ENCODE results near the gene FOXO3. TPM values are rescaled to one million over a fixed set of nuclear protein-coding genes. Genes with fewer than 3 reads are reported as not detected.

FOXO3 gene
- total RNA-seq, 1 experiment from 2014 or later = 22.1 TPM

DNA sequence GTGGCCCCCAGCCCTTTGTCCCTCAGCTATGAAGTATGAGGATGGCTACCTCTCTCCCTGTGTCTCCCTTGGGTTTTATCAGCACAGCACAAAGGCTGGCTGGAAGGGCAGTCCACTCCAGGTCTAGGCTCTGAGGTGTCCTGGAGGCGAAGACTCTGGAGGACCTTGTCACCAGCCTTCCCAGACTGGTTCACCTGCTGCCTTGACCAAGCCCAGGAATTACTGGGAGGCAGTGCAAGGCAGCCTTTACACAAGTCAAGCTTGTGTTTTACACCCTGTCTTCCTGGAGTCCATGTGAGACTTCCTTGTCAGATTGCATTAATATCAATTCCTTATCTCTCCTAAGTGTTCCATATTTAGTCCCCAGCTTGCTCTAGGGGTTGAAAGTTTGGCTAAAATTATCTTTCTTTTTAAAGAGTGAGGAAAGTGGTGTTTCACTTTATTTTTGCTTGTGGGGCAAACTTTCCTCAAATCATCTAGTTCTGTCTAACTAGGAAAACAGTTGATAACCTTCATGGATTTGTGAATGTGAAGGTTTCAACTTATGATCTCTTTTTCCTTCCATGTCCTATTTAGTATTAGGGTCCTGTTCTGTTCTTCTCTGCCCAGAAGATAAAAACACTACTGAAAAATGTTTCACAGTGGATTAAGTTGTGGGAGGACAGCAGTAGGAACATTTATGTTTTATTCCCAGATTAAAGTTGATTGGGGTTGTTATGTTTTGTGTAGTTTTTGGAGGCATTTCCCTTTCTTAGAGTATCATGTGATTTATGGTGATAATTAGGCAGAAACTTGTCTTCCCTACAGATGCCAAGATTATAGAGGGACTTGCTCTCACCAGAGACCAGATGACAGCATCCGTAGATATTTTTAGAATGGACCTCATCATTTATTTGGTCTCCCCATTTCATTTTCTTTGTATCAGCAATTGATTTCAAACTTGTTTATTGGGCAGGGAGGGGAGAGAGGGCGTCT, 114.8 kb downstream of the FOXO3 start:
- Histone ChIP-seq H2BK20ac (ENCODE audit: low read depth, low read length, poor library complexity, severe bottlenecking) (no peak overlapping the region), H3K56ac (ENCODE audit: insufficient read length, low read depth, low read length) (no peak overlapping the region), H3K4me2 (ENCODE audit: insufficient read depth, insufficient read length, low read length) (no peak overlapping the region), H3K9me3 (ENCODE audit: control insufficient read depth, low read depth, low read length) (no peaks in the 10 kb centered on the region), H3K27me3 (ENCODE audit: insufficient read depth, low read length) (no peaks in the 10 kb centered on the region), H3T11ph (ENCODE audit: low read length) (no peak overlapping the region), H3K14ac (ENCODE audit: insufficient read depth, low read length) (no peak overlapping the region), H4K8ac (replicated peaks; ENCODE audit: insufficient read length, low read depth, low read length) (no peak overlapping the region), H4K91ac (ENCODE audit: insufficient read length, low read depth, low read length) (no peak overlapping the region), H2BK5ac (ENCODE audit: insufficient read length, low read length) (no peak overlapping the region), H2AK5ac (ENCODE audit: insufficient read length, low read length) (no peak overlapping the region), H4K5ac (ENCODE audit: insufficient read length, low read depth, low read length) (no peak overlapping the region), H3K4ac (ENCODE audit: low read depth, low read length) (no peak overlapping the region), H3K4me1 (ENCODE audit: insufficient read depth, low read length) (peaks cover 5% of the 10 kb centered on the region; the same call in 1 of the 2 replicates), H2BK120ac (ENCODE audit: low read depth, low read length, poor library complexity, severe bottlenecking) (no peak overlapping the region), H3K79me2 (ENCODE audit: insufficient read depth, low read length) (peaks cover 2% of the 10 kb centered on the region; the same call in 1 of the 2 replicates), H3K79me1 (ENCODE audit: insufficient read depth, low read depth, low read length, poor library complexity, severe bottlenecking) (no peaks in the 10 kb centered on the region), H2BK12ac (ENCODE audit: insufficient read length, low read depth, low read length) (no peak overlapping the region), H2AFZ (ENCODE audit: low read length) (no peak overlapping the region), H3K18ac (ENCODE audit: insufficient read length, low read depth, low read length) (no peak overlapping the region), H3K23ac (ENCODE audit: insufficient read length, low read depth, low read length) (no peak overlapping the region), H2BK15ac (ENCODE audit: low read depth, low read length) (no peak overlapping the region), H3K23me2 (ENCODE audit: insufficient read length, low read depth, low read length, poor library complexity, severe bottlenecking) (no peaks in the 10 kb centered on the region), H3K27ac (ENCODE audit: insufficient read length, low read depth, low read length) (no peak overlapping the region), H4K20me1 (ENCODE audit: control insufficient read depth, insufficient read depth, insufficient read length) (no peaks in the 10 kb centered on the region), H3K9ac (ENCODE audit: extremely low read depth, insufficient read length, low read length) (no peak overlapping the region)
- DNase-seq = no peak
- Mint-ChIP-seq H3K36me3 (ENCODE audit: insufficient read depth in 1 of 3, low read depth in 3 of 3) (peaks cover under 1 to 2% (median 2%) of the 10 kb centered on the region in 3 experiments; a peak in 4 of 7 replicates), H3K4me1 (peaks cover 31 to 45% of the 10 kb centered on the region in 2 experiments), H3K4me3 (no peak overlapping the region), H3K27ac (no peak overlapping the region; a peak in 3 of 7 replicates), H3K27me3 (ENCODE audit: low read depth) (no peaks in the 10 kb centered on the region; the same call in 1 of the 2 replicates), H3K9me3 (no peaks in the 10 kb centered on the region)
- TF ChIP-seq, protein P1, sequence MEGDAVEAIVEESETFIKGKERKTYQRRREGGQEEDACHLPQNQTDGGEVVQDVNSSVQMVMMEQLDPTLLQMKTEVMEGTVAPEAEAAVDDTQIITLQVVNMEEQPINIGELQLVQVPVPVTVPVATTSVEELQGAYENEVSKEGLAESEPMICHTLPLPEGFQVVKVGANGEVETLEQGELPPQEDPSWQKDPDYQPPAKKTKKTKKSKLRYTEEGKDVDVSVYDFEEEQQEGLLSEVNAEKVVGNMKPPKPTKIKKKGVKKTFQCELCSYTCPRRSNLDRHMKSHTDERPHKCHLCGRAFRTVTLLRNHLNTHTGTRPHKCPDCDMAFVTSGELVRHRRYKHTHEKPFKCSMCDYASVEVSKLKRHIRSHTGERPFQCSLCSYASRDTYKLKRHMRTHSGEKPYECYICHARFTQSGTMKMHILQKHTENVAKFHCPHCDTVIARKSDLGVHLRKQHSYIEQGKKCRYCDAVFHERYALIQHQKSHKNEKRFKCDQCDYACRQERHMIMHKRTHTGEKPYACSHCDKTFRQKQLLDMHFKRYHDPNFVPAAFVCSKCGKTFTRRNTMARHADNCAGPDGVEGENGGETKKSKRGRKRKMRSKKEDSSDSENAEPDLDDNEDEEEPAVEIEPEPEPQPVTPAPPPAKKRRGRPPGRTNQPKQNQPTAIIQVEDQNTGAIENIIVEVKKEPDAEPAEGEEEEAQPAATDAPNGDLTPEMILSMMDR (conservative IDR thresholded peaks at IDR 0.05) = no peak
- WGBS (ENCODE audit: extremely low coverage, insufficient read length, low lambda C conversion rate) = no CpG with 5 or more reads among the region's 3 CpGs
